HK-2 (cell line): ENCODE data around the gene ATP11C.
"Not testable (repeated sequence)": the region's sequence is repeated elsewhere in the genome, so short reads cannot be mapped to it uniquely, and the experiment has no call there.

Experiments
- DNase-seq: peaks from one replicate; pipeline ENCODE4 v3.0.0-alpha.2; 2018; ENCODE audit not compliant: unreplicated experiment

ATP11C gene

DNA sequence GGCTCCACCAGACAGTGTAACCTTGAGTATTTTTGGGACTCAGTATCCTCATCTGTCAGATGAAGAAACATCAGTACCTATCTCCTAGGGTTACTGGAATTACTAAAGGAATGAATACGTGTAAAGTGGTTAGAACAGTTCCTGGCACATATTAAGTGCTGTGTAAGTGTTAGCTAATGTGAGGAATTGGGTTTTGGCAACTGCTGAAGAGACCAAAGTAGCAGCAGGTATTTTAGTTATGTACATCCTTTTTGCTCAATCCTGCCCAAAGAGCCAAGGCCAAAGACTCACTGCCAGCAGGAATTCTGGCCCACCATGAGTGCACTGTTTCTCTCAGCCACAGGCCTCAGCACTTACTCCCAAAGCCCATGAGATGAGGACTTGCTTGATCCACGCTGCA is 208.2 kb downstream of the ATP11C start:
- no peak for DNase-seq

DNA sequence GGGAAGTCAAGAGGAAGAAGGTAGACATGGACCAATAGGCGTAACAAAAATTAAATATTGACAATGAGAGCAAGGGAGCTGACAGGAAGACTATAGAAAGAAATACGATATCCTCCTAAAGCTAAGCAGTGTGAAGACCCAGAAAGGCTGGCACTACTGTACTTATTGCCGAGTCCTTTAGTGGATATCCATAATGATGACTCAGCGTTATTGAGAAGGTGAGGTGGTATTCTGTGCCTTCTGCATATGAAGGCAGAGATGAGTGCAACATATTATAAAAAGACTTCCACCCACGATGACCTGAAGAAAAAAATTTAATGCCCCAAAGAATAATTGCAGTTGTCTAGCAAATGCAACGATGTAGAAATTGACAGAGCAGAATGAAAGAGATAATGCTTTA is 211.9 kb downstream of the ATP11C start:
- DNase-seq: no peak

DNA sequence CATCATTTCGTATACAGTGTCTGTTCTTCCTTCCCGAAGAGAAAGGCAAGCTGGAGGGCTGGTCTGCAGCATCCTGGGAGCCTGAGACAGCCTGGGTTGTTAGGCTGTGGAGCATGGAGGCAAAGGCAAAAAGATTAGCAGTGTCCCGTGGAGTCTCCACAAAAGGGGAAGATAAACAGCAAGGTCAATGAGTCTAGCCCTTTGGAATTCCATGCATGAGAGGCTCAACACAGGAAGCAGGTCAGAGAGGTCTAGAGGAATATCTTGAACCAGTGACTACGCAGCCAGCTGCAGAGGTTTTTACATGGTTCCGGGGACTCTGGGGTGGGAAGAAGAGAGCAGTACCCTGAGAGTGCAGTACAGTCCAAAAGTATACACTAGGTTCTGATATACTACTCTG is 212.7 kb downstream of the ATP11C start:
- DNase-seq: peak; percentile 49

DNA sequence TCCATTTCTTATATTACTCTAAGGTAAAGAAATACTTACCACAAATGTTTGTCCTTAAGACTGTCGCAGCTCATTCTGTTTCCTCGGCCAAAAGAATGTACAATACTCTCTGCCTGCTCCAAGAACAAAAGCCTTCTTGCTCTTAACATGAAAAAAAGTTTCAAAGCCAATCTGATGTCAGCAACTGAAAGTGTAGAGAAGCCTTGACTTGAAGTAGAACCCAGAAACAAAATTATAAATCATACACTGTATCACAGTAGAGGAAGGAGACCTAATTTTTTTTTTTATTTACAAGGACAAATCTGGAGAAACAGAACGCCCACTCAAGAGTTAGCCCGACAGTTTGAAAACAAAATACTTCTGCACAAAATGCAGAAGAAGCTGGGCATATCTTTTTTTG is 224.8 kb downstream of the ATP11C start, which contains the start of gene MCF2:
TSS of gene MCF2 (minus strand) at position 101 of the 400 bp plus-strand sequence. CDS start 56,423 bp downstream, outside the sequence.
- no peak for DNase-seq

DNA sequence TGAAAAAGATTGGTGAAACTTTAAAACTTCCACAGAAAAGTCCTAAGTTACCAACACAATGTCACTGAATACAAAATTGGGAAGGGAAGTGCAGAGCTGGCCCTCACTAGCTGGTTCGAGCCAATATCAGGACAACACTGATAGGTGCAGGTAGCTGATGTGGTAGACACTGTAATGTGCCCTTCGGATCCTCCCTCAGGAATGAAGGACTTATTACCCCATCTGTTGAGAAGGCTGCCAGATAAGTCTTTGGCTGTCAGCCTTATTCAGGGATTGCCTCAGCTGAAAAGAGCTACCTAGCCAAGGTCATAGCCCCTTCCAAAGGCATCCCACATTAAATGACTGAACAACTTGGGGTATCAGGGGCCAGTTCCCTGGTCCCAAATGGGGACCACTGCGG is 230.2 kb downstream of the ATP11C start:
- no peak for DNase-seq

DNA sequence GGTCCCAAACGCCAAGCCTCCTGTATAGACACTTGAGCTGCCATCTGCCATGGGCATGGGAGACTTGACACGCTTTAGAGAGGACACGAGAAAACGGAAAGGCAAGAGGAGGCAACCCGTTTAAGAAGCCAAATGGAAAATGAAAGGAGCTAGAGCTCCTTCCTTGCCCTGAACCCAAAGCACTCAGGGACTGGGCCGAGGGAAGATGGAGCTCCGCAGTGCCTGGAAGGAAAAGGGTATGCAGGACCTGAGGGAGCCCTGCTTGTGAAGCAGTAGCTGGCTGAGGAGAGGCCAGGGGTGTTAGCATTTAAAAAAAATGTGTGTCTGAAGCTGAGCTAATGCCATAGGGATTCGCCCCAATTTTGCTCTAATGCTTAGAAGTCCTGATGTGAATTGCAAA is 239.9 kb downstream of the ATP11C start:
- no peak for DNase-seq

DNA sequence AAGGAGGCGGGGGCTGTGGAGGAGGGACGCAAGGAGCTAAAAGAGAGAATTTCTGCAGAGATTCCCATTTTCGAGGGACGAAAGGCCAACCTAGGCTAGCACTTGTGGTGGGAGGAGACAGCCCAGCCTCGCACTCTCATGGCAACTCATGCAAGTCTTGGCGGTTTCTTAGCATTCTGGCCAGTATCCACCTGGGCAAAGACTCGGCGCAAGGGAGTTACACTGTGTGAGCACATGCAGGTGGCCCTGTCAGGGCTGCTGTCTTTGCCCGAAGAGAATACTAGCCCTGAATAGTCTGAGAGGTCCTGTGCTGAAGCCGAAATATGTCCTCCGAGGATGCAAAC is 240.4 kb downstream of the ATP11C start:
- no peak for DNase-seq

DNA sequence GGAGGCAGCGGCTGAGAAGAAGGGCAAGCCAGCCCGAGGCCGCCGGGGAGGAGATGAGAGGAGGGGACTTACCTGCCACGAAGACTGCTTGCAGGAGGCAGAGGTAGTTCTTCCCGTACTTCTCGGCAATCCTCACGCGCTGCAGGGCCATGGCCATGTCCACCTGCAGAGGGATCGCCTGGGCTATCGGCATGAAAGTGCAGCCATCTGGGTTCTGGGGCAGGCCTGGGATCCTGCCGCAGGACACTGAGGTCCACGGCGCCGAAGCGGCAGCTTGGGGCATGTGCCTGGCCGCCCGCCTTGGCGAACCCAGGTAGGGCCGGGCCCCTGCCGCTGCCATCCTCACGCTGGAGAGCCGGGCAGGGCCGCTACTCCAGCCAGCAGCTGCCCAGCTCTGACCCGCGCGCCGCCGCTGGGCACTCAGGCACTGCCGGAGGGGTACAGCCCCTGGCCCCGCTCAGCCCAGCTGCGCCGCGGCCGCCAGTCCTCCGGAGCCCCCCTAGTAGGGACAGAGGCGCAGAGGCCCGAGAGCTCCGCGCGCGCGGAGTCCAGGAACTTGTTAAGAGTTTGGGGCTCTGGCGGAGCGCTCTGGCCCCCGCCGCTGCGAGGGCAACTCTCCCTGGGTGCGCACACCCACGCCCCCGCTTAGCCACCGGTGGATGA is 240.9 kb downstream of the ATP11C start:
- no peak for DNase-seq

DNA sequence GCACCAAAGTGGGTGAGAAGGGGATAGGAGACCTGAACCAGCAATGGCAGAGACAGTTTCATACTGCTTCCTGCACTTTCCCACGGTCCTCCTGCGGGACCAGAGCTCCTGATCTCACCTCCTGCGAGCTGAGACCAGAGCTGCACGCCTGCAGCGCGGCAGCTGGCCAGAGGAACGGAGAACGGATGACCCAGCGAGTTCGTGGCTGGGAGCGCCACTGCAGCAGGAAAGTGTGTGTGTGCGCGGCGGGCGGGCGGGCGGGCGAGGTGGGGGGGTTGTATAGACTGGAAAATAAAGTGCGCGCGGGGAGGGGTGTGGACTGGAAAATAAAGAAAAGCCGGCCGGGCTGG is 241.4 kb downstream of the ATP11C start:
- no peak for DNase-seq

DNA sequence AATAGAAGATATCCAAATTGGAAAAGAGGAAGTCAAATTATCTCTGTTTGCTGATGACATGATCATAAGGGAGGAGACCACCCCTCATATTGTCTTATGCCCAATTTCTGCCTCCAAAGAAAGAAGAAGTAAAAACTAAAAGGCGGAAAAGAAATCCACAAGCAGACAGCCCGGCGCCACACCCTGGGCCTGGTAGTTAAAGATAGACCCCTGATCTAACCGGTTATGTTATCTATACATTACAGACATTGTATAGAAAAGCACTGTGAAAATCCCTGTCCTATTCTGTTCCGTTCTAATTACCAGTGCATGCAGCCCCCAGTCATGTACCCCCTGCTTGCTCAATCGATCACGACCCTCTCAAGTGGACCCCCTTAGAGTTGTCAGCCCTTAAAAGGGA is 247.7 kb downstream of the ATP11C start:
- DNase-seq: not testable (repeated sequence)

DNA sequence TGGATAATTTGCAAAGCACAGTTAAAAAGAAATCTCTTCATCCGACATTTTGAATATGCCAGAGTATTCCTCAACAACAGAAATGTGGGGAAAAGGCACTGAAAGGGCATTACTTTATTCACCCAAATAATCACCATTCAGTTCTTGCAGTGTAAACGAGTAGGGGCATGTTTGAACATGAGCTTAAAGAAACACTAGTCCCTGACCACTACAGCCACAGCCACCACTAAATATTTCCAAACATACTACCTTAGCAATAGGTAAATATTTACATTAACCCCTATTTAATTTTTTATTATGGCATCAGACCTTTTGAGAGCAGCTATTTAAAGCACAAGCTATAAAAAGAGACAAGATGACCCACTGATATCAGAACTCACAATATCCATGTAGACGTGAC is 252.5 kb downstream of the ATP11C start:
- DNase-seq: no peak
